ENCODE data around the gene DNASE2B.

DNASE2B gene

GRCh38 chr1:84374991-84375696 lies 23.1 kb upstream of the DNASE2B start:
- DNase-seq = no peak

- no peak for DNase-seq
These were observed 22.0 kb upstream of the DNASE2B start for GRCh38 chr1:84376000-84376910.

- DNase-seq = no peak
These were observed 20.7 kb upstream of the DNASE2B start for GRCh38 chr1:84377480-84378095.

- no peak for DNase-seq
These were observed 19.0 kb upstream of the DNASE2B start for GRCh38 chr1:84379138-84379916.

- no peak for DNase-seq
These were observed 18.4 kb upstream of the DNASE2B start for GRCh38 chr1:84379917-84380180.

GRCh38 chr1:84382127-84382526 lies 16.2 kb upstream of the DNASE2B start:
- no peak for DNase-seq

GRCh38 chr1:84385347-84385746 lies 12.9 kb upstream of the DNASE2B start:
- no peak for DNase-seq

- DNase-seq = no peak
These were observed 11.4 kb upstream of the DNASE2B start for GRCh38 chr1:84386716-84387479.

GRCh38 chr1:84387480-84388163 lies 10.7 kb upstream of the DNASE2B start:
- DNase-seq = no peak

GRCh38 chr1:84390226-84390625 lies 8.1 kb upstream of the DNASE2B start:
- DNase-seq = no peak

GRCh38 chr1:84401156-84401555 lies 2.9 kb downstream of the DNASE2B start:
- no peak for DNase-seq

GRCh38 chr1:84402060-84402459 lies 3.8 kb downstream of the DNASE2B start:
- DNase-seq = no peak

- no peak for DNase-seq
These were observed 4.2 kb downstream of the DNASE2B start for GRCh38 chr1:84402501-84402900.

GRCh38 chr1:84403347-84403746 lies 5.1 kb downstream of the DNASE2B start:
- DNase-seq = no peak

GRCh38 chr1:84406346-84406861 lies 8.1 kb downstream of the DNASE2B start:
- no peak for DNase-seq

- no peak for DNase-seq
These were observed 9.2 kb downstream of the DNASE2B start for GRCh38 chr1:84407524-84407923.

GRCh38 chr1:84407958-84408422 lies 9.7 kb downstream of the DNASE2B start:
- no peak for DNase-seq

GRCh38 chr1:84409888-84410287 lies 11.6 kb downstream of the DNASE2B start:
- no peak for DNase-seq

- DNase-seq = no peak
These were observed 12.2 kb downstream of the DNASE2B start for GRCh38 chr1:84410328-84411095.

- DNase-seq = no peak
These were observed 14.1 kb downstream of the DNASE2B start for GRCh38 chr1:84412316-84412942.

All from activated naive CD4-positive, alpha-beta T cell (primary cell).